ENCODE measurements around the gene BCL2L1. TPM values are rescaled to one million over a fixed set of nuclear protein-coding genes. Genes with fewer than 3 reads are reported as not detected.

The BCL2L1 gene
- total RNA-seq, 2 experiments from 2014 or later, result 64.2 to 88.8 TPM

GRCh38 chr20:31769681-31770080 lies 47.0 kb upstream of the BCL2L1 start:
- no peak for DNase-seq (ENCODE audit: low spot score)
- H3K36me3 ChIP-seq (ENCODE audit: insufficient read depth, low read length), result peaks cover 97% of the 10 kb centered on the region
- BruUV-seq (replicated peaks), result no TSS peak
- H2AFZ ChIP-seq (ENCODE audit: low read length), result no peak overlapping the region
- no peak overlapping the region for H3K4me3 ChIP-seq (ENCODE audit: low read depth, low read length, poor library complexity, severe bottlenecking)
- peaks cover 9% of the 10 kb centered on the region for H3K79me2 ChIP-seq (ENCODE audit: insufficient read depth, low read depth, low read length)
- H3K27ac ChIP-seq (ENCODE audit: low read depth, low read length, poor library complexity, severe bottlenecking), result no peak overlapping the region
- no peaks in the 10 kb centered on the region; the same call in 1 of the 2 replicates for H4K20me1 ChIP-seq (ENCODE audit: insufficient read depth, low read length)
- no peaks in the 10 kb centered on the region for H3K9me2 ChIP-seq (ENCODE audit: insufficient read depth, low read length)
- no peak overlapping the region for H3K4me2 ChIP-seq (ENCODE audit: low read length)
- intact Hi-C loops (cut with micrococcal nuclease; ENCODE audit: unreplicated experiment), result loop anchor here (5.0 kb wide), 1 partner anchor 33 kb away; no protein-coding TSS in a partner anchor
- H3K9me3 ChIP-seq (ENCODE audit: low read length), result no peaks in the 10 kb centered on the region
- CTCF ChIA-PET (ENCODE audit: unreplicated experiment), result no interaction called here
- no peaks in the 10 kb centered on the region for H3K4me1 ChIP-seq (ENCODE audit: insufficient read depth, low read length, poor library complexity, severe bottlenecking)
- POLR2A ChIA-PET, result no interaction called here
- TF ChIP-seq EZH2phosphoT487 (IDR thresholded peaks at IDR 0.05; ENCODE audit: borderline replicate concordance, low read depth, low read length), result no peak
- no peak for TF ChIP-seq CTCF (conservative IDR thresholded peaks at IDR 0.05; ENCODE audit: low read length)

- no peaks in the 10 kb centered on the region for H3K9me2 ChIP-seq (ENCODE audit: insufficient read depth, low read length)
- no peaks in the 10 kb centered on the region; the same call in 1 of the 2 replicates for H4K20me1 ChIP-seq (ENCODE audit: insufficient read depth, low read length)
- H3K27ac ChIP-seq (ENCODE audit: low read depth, low read length, poor library complexity, severe bottlenecking), result no peak overlapping the region
- no peaks in the 10 kb centered on the region for H3K9me3 ChIP-seq (ENCODE audit: low read length)
- no peak overlapping the region for H2AFZ ChIP-seq (ENCODE audit: low read length)
- no peaks in the 10 kb centered on the region for H3K4me1 ChIP-seq (ENCODE audit: insufficient read depth, low read length, poor library complexity, severe bottlenecking)
- no peak for DNase-seq (ENCODE audit: low spot score)
- peaks cover 95% of the 10 kb centered on the region for H3K36me3 ChIP-seq (ENCODE audit: insufficient read depth, low read length)
- no peak overlapping the region for H3K4me3 ChIP-seq (ENCODE audit: low read depth, low read length, poor library complexity, severe bottlenecking)
- no peak overlapping the region for H3K4me2 ChIP-seq (ENCODE audit: low read length)
- BruUV-seq (replicated peaks), result no TSS peak
- ChIA-PET CTCF (ENCODE audit: unreplicated experiment) (no interaction called here), POLR2A (interaction anchor here (0.6 kb wide), 1 partner anchor 13 kb away, joined by 3 read pairs; no protein-coding TSS in a partner anchor)
- intact Hi-C loops (cut with micrococcal nuclease; ENCODE audit: unreplicated experiment), result loop anchor here (5.0 kb wide), 1 partner anchor 34 kb away; no protein-coding TSS in a partner anchor
- TF ChIP-seq EZH2phosphoT487 (IDR thresholded peaks at IDR 0.05; ENCODE audit: borderline replicate concordance, low read depth, low read length) (no peak), CTCF (conservative IDR thresholded peaks at IDR 0.05; ENCODE audit: low read length) (no peak)
- H3K79me2 ChIP-seq (ENCODE audit: insufficient read depth, low read depth, low read length), result peaks cover 21% of the 10 kb centered on the region
Observed at GRCh38 chr20:31767805-31768204, 45.1 kb upstream of the BCL2L1 start.

- CTCF ChIA-PET (ENCODE audit: unreplicated experiment), result no interaction called here
Observed at GRCh38 chr20:31764641-31765305, 42.1 kb upstream of the BCL2L1 start.

More at GRCh38 chr20:31764641-31765305, 42.1 kb upstream of the BCL2L1 start:
- H3K9me3 ChIP-seq (ENCODE audit: low read length), result no peaks in the 10 kb centered on the region
- H3K9me2 ChIP-seq (ENCODE audit: insufficient read depth, low read length), result no peaks in the 10 kb centered on the region
- TF ChIP-seq CTCF (conservative IDR thresholded peaks at IDR 0.05; ENCODE audit: low read length) (no peak), EZH2phosphoT487 (IDR thresholded peaks at IDR 0.05; ENCODE audit: borderline replicate concordance, low read depth, low read length) (no peak)
- POLR2A ChIA-PET, result no interaction called here
- H3K4me2 ChIP-seq (ENCODE audit: low read length), result no peak overlapping the region
- H2AFZ ChIP-seq (ENCODE audit: low read length), result no peak overlapping the region
- H3K36me3 ChIP-seq (ENCODE audit: insufficient read depth, low read length), result peaks cover 95% of the 10 kb centered on the region
- H3K4me3 ChIP-seq (ENCODE audit: low read depth, low read length, poor library complexity, severe bottlenecking), result no peak overlapping the region
- BruUV-seq (replicated peaks), result no TSS peak
- peaks cover 40% of the 10 kb centered on the region for H3K79me2 ChIP-seq (ENCODE audit: insufficient read depth, low read depth, low read length)
- no peak overlapping the region for H3K27ac ChIP-seq (ENCODE audit: low read depth, low read length, poor library complexity, severe bottlenecking)
- DNase-seq (ENCODE audit: low spot score), result no peak
- no peaks in the 10 kb centered on the region for H3K4me1 ChIP-seq (ENCODE audit: insufficient read depth, low read length, poor library complexity, severe bottlenecking)
- peaks cover 4% of the 10 kb centered on the region; the same call in 1 of the 2 replicates for H4K20me1 ChIP-seq (ENCODE audit: insufficient read depth, low read length)
- intact Hi-C loops (cut with micrococcal nuclease; ENCODE audit: unreplicated experiment), result loop anchor here (5.0 kb wide), 1 partner anchor 38 kb away; no protein-coding TSS in a partner anchor

All from OCI-LY7 (cell line).